RWPE2 (cell line): ENCODE results near the gene TMEM30B.
"Not testable (repeated sequence)": the region's sequence is repeated elsewhere in the genome, so short reads cannot be mapped to it uniquely, and the experiment has no call there.

ENCODE experiments used
- ATAC-seq: fragments of 200-7000 bp; cut with Tn5 transposase; 3 replicates; pipeline ENCODE4 v1.9.1; 2021; ENCODE audit warnings: low read depth
- DNase-seq: peaks from one replicate; pipeline ENCODE4 v3.0.0-alpha.2; 2020; ENCODE audit warnings: low spot score
- H3K27ac ChIP-seq: fragments of 450-650 bp; 2 replicates; pipeline ENCODE4 v1.5.1; 2017; ENCODE audit warnings: mild to moderate bottlenecking; ENCODE audit not compliant: poor library complexity, severe bottlenecking
- H3K27me3 ChIP-seq: fragments of 250-450 bp; sonication (Bioruptor Pico); 2 replicates; pipeline ENCODE4 v1.5.1; 2021; ENCODE audit warnings: mild to moderate bottlenecking, moderate library complexity; ENCODE audit not compliant: insufficient read depth, poor library complexity, severe bottlenecking
- H3K36me3 ChIP-seq: fragments of 250-450 bp; sonication (Bioruptor Pico); 2 replicates; pipeline ENCODE4 v1.5.1; 2020; ENCODE audit warnings: low read depth, mild to moderate bottlenecking, moderate library complexity
- H3K4me1 ChIP-seq: fragments of 250-450 bp; sonication (Bioruptor Pico); 2 replicates; pipeline ENCODE4 v1.5.1; 2021; ENCODE audit warnings: mild to moderate bottlenecking, moderate library complexity; ENCODE audit not compliant: insufficient read depth, poor library complexity, severe bottlenecking
- H3K4me3 ChIP-seq: fragments of 250-450 bp; sonication (Bioruptor Pico); 2 replicates; pipeline ENCODE4 v1.5.1; 2021; ENCODE audit warnings: mild to moderate bottlenecking, moderate library complexity; ENCODE audit not compliant: severe bottlenecking
- H3K9me3 ChIP-seq: fragments of 250-450 bp; sonication (Bioruptor Pico); 2 replicates; pipeline ENCODE4 v1.5.1; 2021; ENCODE audit warnings: mild to moderate bottlenecking, moderate library complexity; ENCODE audit not compliant: severe bottlenecking
- CTCF ChIP-seq: fragments of 450-650 bp; IDR thresholded peaks from one replicate; pipeline ENCODE4 v1.5.1; 2017; ENCODE audit warnings: mild to moderate bottlenecking, moderate library complexity; ENCODE audit not compliant: poor library complexity, severe bottlenecking

TMEM30B gene

GRCh38 chr14:61319086-61319485 is 37.9 kb upstream of the TMEM30B start:
- DNase-seq: no peak
- H3K9me3 ChIP-seq: no peaks in the 10 kb centered on the region
- H3K4me3 ChIP-seq: no peak overlapping the region
- no peak overlapping the region for H3K27ac ChIP-seq
- peaks cover 9% of the 10 kb centered on the region for H3K4me1 ChIP-seq
- no peak for TF ChIP-seq CTCF
- no peaks in the 10 kb centered on the region for H3K27me3 ChIP-seq
- peaks cover 4% of the 10 kb centered on the region; the same call in 1 of the 2 replicates for H3K36me3 ChIP-seq
- no peak for ATAC-seq

- ATAC-seq (no peak), DNase-seq (no peak)
Measured at GRCh38 chr14:61315313-61315712, 34.2 kb upstream of the TMEM30B start.

GRCh38 chr14:61308701-61309100 is 27.6 kb upstream of the TMEM30B start:
- not testable (repeated sequence) for H3K4me3 ChIP-seq, DNase-seq, H3K27me3 ChIP-seq, H3K4me1 ChIP-seq, H3K36me3 ChIP-seq, ATAC-seq, H3K9me3 ChIP-seq, H3K27ac ChIP-seq

More at GRCh38 chr14:61315313-61315712, 34.2 kb upstream of the TMEM30B start:
- Histone ChIP-seq H3K4me3 (no peak overlapping the region), H3K4me1 (no peaks in the 10 kb centered on the region), H3K27ac (no peak overlapping the region), H3K9me3 (no peaks in the 10 kb centered on the region), H3K36me3 (no peaks in the 10 kb centered on the region), H3K27me3 (no peaks in the 10 kb centered on the region)
- TF ChIP-seq CTCF: no peak

GRCh38 chr14:61308198-61308597 is 27.1 kb upstream of the TMEM30B start:
- no peaks in the 10 kb centered on the region for H3K4me1 ChIP-seq
- no peak overlapping the region for H3K27ac ChIP-seq
- H3K36me3 ChIP-seq: no peaks in the 10 kb centered on the region
- ATAC-seq (no peak), DNase-seq (no peak)
- no peak overlapping the region for H3K4me3 ChIP-seq
- no peaks in the 10 kb centered on the region for H3K27me3 ChIP-seq
- H3K9me3 ChIP-seq: no peaks in the 10 kb centered on the region
- no peak for TF ChIP-seq CTCF

GRCh38 chr14:61304688-61305087 is 23.6 kb upstream of the TMEM30B start:
- Histone ChIP-seq H3K4me1 (no peaks in the 10 kb centered on the region), H3K36me3 (no peaks in the 10 kb centered on the region), H3K9me3 (no peaks in the 10 kb centered on the region), H3K27me3 (no peaks in the 10 kb centered on the region), H3K4me3 (no peak overlapping the region), H3K27ac (no peak overlapping the region)
- ATAC-seq (no peak), DNase-seq (no peak)
- no peak for TF ChIP-seq CTCF

- Histone ChIP-seq H3K4me1 (no peaks in the 10 kb centered on the region), H3K4me3 (no peak overlapping the region), H3K36me3 (no peaks in the 10 kb centered on the region), H3K9me3 (no peaks in the 10 kb centered on the region), H3K27ac (no peak overlapping the region), H3K27me3 (no peaks in the 10 kb centered on the region)
- DNase-seq: no peak
- no peak for TF ChIP-seq CTCF
- ATAC-seq: no peak
Measured at GRCh38 chr14:61300754-61301153, 19.6 kb upstream of the TMEM30B start.
